ENCODE data around the gene DDX10.

DDX10 gene

DNA sequence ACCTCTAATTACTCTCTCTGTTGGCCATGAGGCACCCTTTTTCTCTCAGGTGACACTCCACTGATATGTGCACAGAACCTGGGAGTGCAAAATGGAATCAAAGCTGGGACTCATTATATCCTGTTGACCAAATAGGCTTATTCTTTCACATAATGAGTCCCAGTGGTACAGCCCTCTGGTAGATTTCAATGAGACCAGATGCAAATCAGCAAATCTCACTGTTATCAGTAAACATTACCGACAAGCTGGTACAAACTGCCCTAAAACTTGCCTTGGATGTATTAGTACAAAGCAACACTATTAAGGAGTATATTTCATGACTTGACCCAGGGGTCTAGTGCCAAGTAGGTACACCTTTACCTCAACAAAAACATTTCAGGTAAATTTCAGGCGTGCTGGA is 128.3 kb downstream of the DDX10 start:
- TF ChIP-seq, protein P1, sequence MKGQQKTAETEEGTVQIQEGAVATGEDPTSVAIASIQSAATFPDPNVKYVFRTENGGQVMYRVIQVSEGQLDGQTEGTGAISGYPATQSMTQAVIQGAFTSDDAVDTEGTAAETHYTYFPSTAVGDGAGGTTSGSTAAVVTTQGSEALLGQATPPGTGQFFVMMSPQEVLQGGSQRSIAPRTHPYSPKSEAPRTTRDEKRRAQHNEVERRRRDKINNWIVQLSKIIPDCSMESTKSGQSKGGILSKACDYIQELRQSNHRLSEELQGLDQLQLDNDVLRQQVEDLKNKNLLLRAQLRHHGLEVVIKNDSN (IDR thresholded peaks at IDR 0.05) = no peak
- TF ChIP-seq NFIC (IDR thresholded peaks at IDR 0.05) (no peak), EP300 (IDR thresholded peaks at IDR 0.05; ENCODE audit: borderline replicate concordance) (no peak), FOXM1 (IDR thresholded peaks at IDR 0.05; ENCODE audit: borderline replicate concordance, low read depth) (no peak), EGR1 (IDR thresholded peaks at IDR 0.05) (no peak), RAD21 (IDR thresholded peaks at IDR 0.05; ENCODE audit: low read depth) (no peak), TEAD4 (IDR thresholded peaks at IDR 0.05) (no peak), YY1 (IDR thresholded peaks at IDR 0.05; ENCODE audit: low read depth) (no peak), MAX (IDR thresholded peaks at IDR 0.05) (no peak), CREB1 (IDR thresholded peaks at IDR 0.05; ENCODE audit: low read depth) (no peak)

- TF ChIP-seq ZBTB7A (IDR thresholded peaks at IDR 0.05; ENCODE audit: low read depth) (no peak), TCF12 (IDR thresholded peaks at IDR 0.05; ENCODE audit: low read depth) (no peak), FOXM1 (IDR thresholded peaks at IDR 0.05; ENCODE audit: borderline replicate concordance, low read depth) (no peak), REST (IDR thresholded peaks at IDR 0.05; ENCODE audit: low read depth) (no peak), MAX (IDR thresholded peaks at IDR 0.05) (no peak), TEAD4 (IDR thresholded peaks at IDR 0.05) (no peak), YY1 (IDR thresholded peaks at IDR 0.05; ENCODE audit: low read depth) (no peak), EGR1 (IDR thresholded peaks at IDR 0.05) (no peak), EP300 (IDR thresholded peaks at IDR 0.05; ENCODE audit: borderline replicate concordance) (no peak), CREB1 (IDR thresholded peaks at IDR 0.05; ENCODE audit: low read depth) (no peak), NFIC (IDR thresholded peaks at IDR 0.05) (no peak), TAF1 (IDR thresholded peaks at IDR 0.05; ENCODE audit: low read depth) (no peak), RAD21 (IDR thresholded peaks at IDR 0.05; ENCODE audit: low read depth) (no peak), CEBPB (IDR thresholded peaks at IDR 0.05) (no peak)
- TF ChIP-seq, protein P1 (IDR thresholded peaks at IDR 0.05) = no peak
Observed at GRCh38 chr11:108793611-108794010, 128.7 kb downstream of the DDX10 start.

GRCh38 chr11:108796551-108796950 is 131.7 kb downstream of the DDX10 start:
- TF ChIP-seq TEAD4 (IDR thresholded peaks at IDR 0.05) (no peak), NFIC (IDR thresholded peaks at IDR 0.05) (no peak), MAX (IDR thresholded peaks at IDR 0.05) (no peak), TCF12 (IDR thresholded peaks at IDR 0.05; ENCODE audit: low read depth) (no peak), YY1 (IDR thresholded peaks at IDR 0.05; ENCODE audit: low read depth) (no peak), CEBPB (IDR thresholded peaks at IDR 0.05) (no peak), CREB1 (IDR thresholded peaks at IDR 0.05; ENCODE audit: low read depth) (no peak), TAF1 (IDR thresholded peaks at IDR 0.05; ENCODE audit: low read depth) (no peak), FOXM1 (IDR thresholded peaks at IDR 0.05; ENCODE audit: borderline replicate concordance, low read depth) (no peak), ZBTB7A (IDR thresholded peaks at IDR 0.05; ENCODE audit: low read depth) (no peak), EGR1 (IDR thresholded peaks at IDR 0.05) (no peak), EP300 (IDR thresholded peaks at IDR 0.05; ENCODE audit: borderline replicate concordance) (no peak), REST (IDR thresholded peaks at IDR 0.05; ENCODE audit: low read depth) (no peak), RAD21 (IDR thresholded peaks at IDR 0.05; ENCODE audit: low read depth) (no peak)
- TF ChIP-seq, protein P1 (IDR thresholded peaks at IDR 0.05) = no peak

DNA sequence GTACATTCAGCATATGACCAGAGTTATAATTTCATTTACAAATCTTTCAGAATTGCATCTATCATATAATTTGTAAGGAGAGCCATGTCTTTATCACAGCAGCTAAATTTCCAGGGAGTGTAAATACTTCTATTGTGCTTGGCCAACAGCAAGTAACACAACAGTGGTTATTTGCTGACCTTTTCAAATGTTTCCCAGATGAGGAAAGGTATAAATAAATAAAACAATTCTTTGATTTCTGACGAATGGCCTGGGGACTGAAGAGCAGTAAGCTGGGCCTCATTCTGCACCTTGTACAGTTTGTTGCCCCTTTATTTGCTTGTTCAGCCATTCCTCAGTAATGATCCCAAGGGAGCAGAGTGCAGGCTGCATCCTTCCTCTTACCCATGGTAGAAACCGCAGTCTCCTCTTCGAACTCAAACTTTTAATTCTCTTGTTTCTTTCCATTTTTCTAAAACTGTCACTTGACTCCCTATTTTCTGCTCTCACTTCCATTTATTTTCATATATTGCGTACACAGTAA is 132.8 kb downstream of the DDX10 start:
- no peak for TF ChIP-seq FOXM1 (IDR thresholded peaks at IDR 0.05; ENCODE audit: borderline replicate concordance, low read depth)
- TF ChIP-seq CREB1 (IDR thresholded peaks at IDR 0.05; ENCODE audit: low read depth) = no peak
- TF ChIP-seq MAX (IDR thresholded peaks at IDR 0.05) = no peak
- no peak for TF ChIP-seq RAD21 (IDR thresholded peaks at IDR 0.05; ENCODE audit: low read depth)
- TF ChIP-seq CEBPB (IDR thresholded peaks at IDR 0.05) = no peak
- no peak for TF ChIP-seq TCF12 (IDR thresholded peaks at IDR 0.05; ENCODE audit: low read depth)

DNA sequence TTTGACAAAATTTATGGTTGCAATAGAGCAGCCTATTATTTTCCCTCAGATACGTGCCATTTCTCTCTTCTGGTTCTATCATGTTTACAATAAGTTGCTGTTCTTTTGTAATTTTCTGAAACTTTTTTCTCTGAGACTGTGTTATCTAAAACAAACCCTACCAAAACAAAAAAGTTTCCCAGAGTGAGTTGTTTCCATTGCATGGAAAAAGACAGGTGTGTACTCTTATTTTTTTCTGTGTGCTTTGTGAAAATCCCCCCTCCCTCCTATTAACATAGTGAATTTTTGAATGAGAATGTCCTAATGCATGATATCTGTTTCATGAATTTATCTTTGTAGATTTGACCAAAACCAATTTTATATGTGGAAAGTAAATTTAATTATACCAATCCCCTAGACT is 137.6 kb downstream of the DDX10 start:
- no peak for TF ChIP-seq TCF12 (IDR thresholded peaks at IDR 0.05; ENCODE audit: low read depth)
- TF ChIP-seq, protein P1 (IDR thresholded peaks at IDR 0.05) = no peak
- TF ChIP-seq MAX (IDR thresholded peaks at IDR 0.05) = no peak
- no peak for TF ChIP-seq NFIC (IDR thresholded peaks at IDR 0.05)
- no peak for TF ChIP-seq FOXM1 (IDR thresholded peaks at IDR 0.05; ENCODE audit: borderline replicate concordance, low read depth)
- no peak for TF ChIP-seq CREB1 (IDR thresholded peaks at IDR 0.05; ENCODE audit: low read depth)
